Mesendoderm (in vitro differentiated cells): ENCODE results near the gene CRYGB.
A peak's percentile ranks its signal among the peaks of the same experiment; 100 is the strongest.

ENCODE experiments used
- DNase-seq: peaks from one replicate; pipeline ENCODE4 v3.0.0; 2013
- H2AK5ac ChIP-seq: 2 replicates; pipeline ENCODE4 v1.6.1; 2013; ENCODE audit warnings: low read length, inconsistent platforms
- H2BK120ac ChIP-seq: 2 replicates; pipeline ENCODE4 v1.6.1; 2013; ENCODE audit warnings: low read depth, mild to moderate bottlenecking, low read length, moderate library complexity, mixed read lengths
- H2BK15ac ChIP-seq: replicated peaks from 2 replicates; pipeline ENCODE4 v1.6.1; 2013; ENCODE audit warnings: low read depth, mild to moderate bottlenecking, moderate library complexity
- H2BK5ac ChIP-seq: 2 replicates; pipeline ENCODE4 v1.6.1; 2013; ENCODE audit warnings: low read length, inconsistent platforms
- H3K18ac ChIP-seq: 2 replicates; pipeline ENCODE4 v1.6.1; 2013; ENCODE audit warnings: mild to moderate bottlenecking, low read length, mixed read lengths
- H3K23ac ChIP-seq: one replicate; pipeline ENCODE4 v1.6.1; 2013; ENCODE audit warnings: low read length
- H3K27ac ChIP-seq: 2 replicates; pipeline ENCODE4 v1.5.1; 2013; ENCODE audit warnings: low read depth, mild to moderate bottlenecking, inconsistent platforms, low read length, moderate library complexity
- H3K27me3 ChIP-seq: 2 replicates; pipeline ENCODE4 v1.6.1; 2013; ENCODE audit warnings: low read length, control low read depth, mild to moderate bottlenecking, inconsistent platforms; ENCODE audit not compliant: insufficient read depth, poor library complexity
- H3K36me3 ChIP-seq: 2 replicates; pipeline ENCODE4 v1.6.1; 2013; ENCODE audit warnings: low read length, inconsistent platforms; ENCODE audit not compliant: control insufficient read depth, insufficient read depth
- H3K4ac ChIP-seq: one replicate; pipeline ENCODE4 v1.6.1; 2013; ENCODE audit warnings: low read depth, mild to moderate bottlenecking, low read length, moderate library complexity
- H3K4me1 ChIP-seq: 2 replicates; pipeline ENCODE4 v1.6.1; 2013; ENCODE audit warnings: low read depth, low read length, inconsistent platforms; ENCODE audit not compliant: control insufficient read depth
- H3K4me2 ChIP-seq: 2 replicates; pipeline ENCODE4 v1.6.1; 2013; ENCODE audit warnings: low read length
- H3K4me3 ChIP-seq: 2 replicates; pipeline ENCODE4 v1.5.1; 2013; ENCODE audit warnings: mild to moderate bottlenecking, low read length
- H3K56ac ChIP-seq: one replicate; pipeline ENCODE4 v1.6.1; 2013; ENCODE audit warnings: low read length
- H3K79me1 ChIP-seq: 2 replicates; pipeline ENCODE4 v1.6.1; 2013; ENCODE audit warnings: low read length, inconsistent platforms
- H3K79me2 ChIP-seq: 2 replicates; pipeline ENCODE4 v1.6.1; 2013; ENCODE audit warnings: mild to moderate bottlenecking, low read length; ENCODE audit not compliant: control insufficient read depth, insufficient read depth
- H3K9ac ChIP-seq: 2 replicates; pipeline ENCODE4 v1.6.1; 2013; ENCODE audit warnings: low read length, inconsistent platforms
- H4K5ac ChIP-seq: one replicate; pipeline ENCODE4 v1.6.1; 2013; ENCODE audit warnings: low read length
- H4K8ac ChIP-seq: one replicate; pipeline ENCODE4 v1.6.1; 2013; ENCODE audit warnings: low read depth, mild to moderate bottlenecking, control low read depth, low read length, moderate library complexity
- WGBS: extraction: QIAGEN DNeasy Blood & Tissue Kit; methylation state at CpG from one replicate; pipeline ENCODE4 v1.1.7; 2013; ENCODE audit warnings: low lambda C conversion rate, missing lambda C conversion rate; ENCODE audit not compliant: insufficient coverage; ENCODE audit errors: extremely low coverage; 5-methylcytosine and 5-hydroxymethylcytosine counted together

Gene CRYGB

DNA sequence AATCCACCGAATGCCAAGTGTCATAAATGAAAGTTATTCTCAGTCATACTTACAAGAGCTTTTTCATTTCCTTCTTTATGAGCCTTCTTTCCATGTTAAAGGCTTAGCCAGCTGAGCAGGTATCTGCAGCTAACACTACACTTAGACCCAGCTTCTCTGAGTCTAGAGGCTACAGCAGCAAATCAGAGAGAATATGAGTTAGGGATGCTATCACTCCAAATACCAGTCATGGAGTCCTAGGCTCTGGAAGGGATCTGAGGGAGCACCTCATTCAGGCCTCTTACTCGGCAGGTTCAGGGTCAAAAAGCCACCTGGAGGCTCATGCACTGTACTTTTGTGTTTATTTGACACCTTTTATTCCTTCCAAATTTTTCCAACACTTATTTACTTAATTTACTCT, 40.9 kb upstream of the CRYGB start:
- peak overlapping the region; percentile 18 for H3K18ac ChIP-seq
- no peak overlapping the region for H3K23ac ChIP-seq
- no peaks in the 10 kb centered on the region for H3K27me3 ChIP-seq
- no peak overlapping the region for H3K56ac ChIP-seq
- no peaks in the 10 kb centered on the region for H3K79me2 ChIP-seq
- no peak overlapping the region for H3K4me3 ChIP-seq
- no peak overlapping the region for H3K9ac ChIP-seq
- DNase-seq = no peak
- H3K4ac ChIP-seq = no peak overlapping the region
- H2BK120ac ChIP-seq = no peak overlapping the region
- no peak overlapping the region for H3K4me2 ChIP-seq
- H3K36me3 ChIP-seq = no peaks in the 10 kb centered on the region
- whole genome bisulfite sequencing = no CpG with 5 or more reads among the region's 2 CpGs
- no peak overlapping the region for H3K27ac ChIP-seq
- no peak overlapping the region for H2BK15ac ChIP-seq
- peaks cover 5% of the 10 kb centered on the region for H3K4me1 ChIP-seq
- no peak overlapping the region for H4K5ac ChIP-seq
- H2BK5ac ChIP-seq = no peak overlapping the region
- no peak overlapping the region for H2AK5ac ChIP-seq
- H4K8ac ChIP-seq = no peak overlapping the region
- no peaks in the 10 kb centered on the region for H3K79me1 ChIP-seq

GRCh38 chr2:208186465-208186864, 40.5 kb upstream of the CRYGB start:
- Histone ChIP-seq H3K79me1 (no peaks in the 10 kb centered on the region), H3K4me3 (no peak overlapping the region), H4K5ac (no peak overlapping the region), H3K9ac (no peak overlapping the region), H3K79me2 (no peaks in the 10 kb centered on the region), H3K4ac (no peak overlapping the region), H3K27me3 (no peaks in the 10 kb centered on the region), H3K56ac (no peak overlapping the region), H3K27ac (no peak overlapping the region), H2BK15ac (no peak overlapping the region), H3K23ac (no peak overlapping the region), H2BK120ac (no peak overlapping the region), H3K18ac (no peak overlapping the region), H3K4me2 (no peak overlapping the region), H3K36me3 (no peaks in the 10 kb centered on the region), H3K4me1 (peaks cover 5% of the 10 kb centered on the region), H2BK5ac (no peak overlapping the region), H4K8ac (no peak overlapping the region), H2AK5ac (no peak overlapping the region)
- DNase-seq = peak; percentile 26
- no CpG with 5 or more reads among the region's 5 CpGs for WGBS

GRCh38 chr2:208183972-208184705, 38.2 kb upstream of the CRYGB start:
- no peak overlapping the region for H4K8ac ChIP-seq
- H3K4ac ChIP-seq = no peak overlapping the region
- no peak overlapping the region for H3K18ac ChIP-seq
- H2BK5ac ChIP-seq = no peak overlapping the region
- no CpG with 5 or more reads among the region's 12 CpGs for WGBS
- peaks cover 5% of the 10 kb centered on the region for H3K4me1 ChIP-seq
- H3K4me2 ChIP-seq = peak overlapping the region; percentile 31
- H2BK15ac ChIP-seq = peak overlapping the region; percentile 76
- no peak overlapping the region for H2AK5ac ChIP-seq
- H4K5ac ChIP-seq = no peak overlapping the region
- peak overlapping the region; percentile 30 for H3K9ac ChIP-seq
- DNase-seq = peak; percentile 16
- H3K23ac ChIP-seq = no peak overlapping the region
- H3K4me3 ChIP-seq = no peak overlapping the region
- peak overlapping the region; percentile 27 for H3K56ac ChIP-seq
- no peaks in the 10 kb centered on the region for H3K79me1 ChIP-seq
- H3K27me3 ChIP-seq = no peaks in the 10 kb centered on the region
- no peaks in the 10 kb centered on the region for H3K79me2 ChIP-seq
- no peaks in the 10 kb centered on the region for H3K36me3 ChIP-seq
- H2BK120ac ChIP-seq = no peak overlapping the region
- no peak overlapping the region for H3K27ac ChIP-seq

GRCh38 chr2:208183526-208183925, 37.6 kb upstream of the CRYGB start:
- Histone ChIP-seq H3K56ac (peak overlapping the region; percentile 68), H3K4me3 (no peak overlapping the region), H3K27me3 (no peaks in the 10 kb centered on the region), H3K36me3 (no peaks in the 10 kb centered on the region), H2BK120ac (no peak overlapping the region), H3K4me2 (no peak overlapping the region), H3K23ac (no peak overlapping the region), H3K79me2 (no peaks in the 10 kb centered on the region), H3K4ac (peak overlapping the region; percentile 24), H4K5ac (no peak overlapping the region), H3K4me1 (peaks cover 5% of the 10 kb centered on the region), H2AK5ac (no peak overlapping the region), H3K18ac (peak overlapping the region; percentile 12), H4K8ac (no peak overlapping the region), H3K9ac (no peak overlapping the region), H2BK5ac (no peak overlapping the region), H3K27ac (no peak overlapping the region), H3K79me1 (no peaks in the 10 kb centered on the region), H2BK15ac (peak overlapping the region; percentile 76)
- WGBS = no CpG with 5 or more reads among the region's 7 CpGs
- DNase-seq = peak; percentile 79

GRCh38 chr2:208182835-208183234, 36.9 kb upstream of the CRYGB start:
- no CpG with 5 or more reads among the region's 3 CpGs for WGBS
- H3K27me3 ChIP-seq = no peaks in the 10 kb centered on the region
- no peak overlapping the region for H3K9ac ChIP-seq
- peak overlapping the region; percentile 32 for H2AK5ac ChIP-seq
- no peak overlapping the region for H4K5ac ChIP-seq
- H3K18ac ChIP-seq = no peak overlapping the region
- no peak overlapping the region for H2BK120ac ChIP-seq
- H4K8ac ChIP-seq = no peak overlapping the region
- no peak overlapping the region for H3K4ac ChIP-seq
- H3K4me2 ChIP-seq = no peak overlapping the region
- no peak overlapping the region for H3K27ac ChIP-seq
- no peaks in the 10 kb centered on the region for H3K79me1 ChIP-seq
- DNase-seq = no peak
- no peak overlapping the region for H3K4me3 ChIP-seq
- H3K79me2 ChIP-seq = no peaks in the 10 kb centered on the region
- H3K36me3 ChIP-seq = no peaks in the 10 kb centered on the region
- no peak overlapping the region for H2BK15ac ChIP-seq
- no peak overlapping the region for H3K23ac ChIP-seq
- peaks cover 5% of the 10 kb centered on the region for H3K4me1 ChIP-seq
- H3K56ac ChIP-seq = peak overlapping the region; percentile 5
- no peak overlapping the region for H2BK5ac ChIP-seq
